ENCODE measurements around the gene ELOVL6.

DNA sequence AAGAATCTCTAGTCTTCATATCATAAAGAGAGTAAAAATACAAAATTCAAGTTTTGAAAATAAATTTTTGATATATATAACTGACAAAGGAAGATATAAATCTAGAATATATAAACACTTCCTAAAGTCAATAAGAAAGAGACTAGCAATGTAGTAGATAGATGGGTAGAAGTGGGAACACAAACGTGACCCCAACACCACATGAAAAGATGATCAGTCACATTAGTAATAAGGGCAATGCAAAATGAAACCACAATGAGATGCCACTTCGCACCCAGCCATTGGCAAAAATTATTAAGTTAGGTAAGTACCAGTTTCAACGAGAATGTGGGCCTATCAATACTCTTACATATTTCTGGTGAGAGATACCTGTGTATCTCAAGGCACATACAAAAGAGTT, 179.3 kb downstream of the ELOVL6 start:
- TF ChIP-seq EZH2 (IDR thresholded peaks at IDR 0.05; ENCODE audit: low read length, unreplicated experiment) (no peak), EZH2phosphoT487 (IDR thresholded peaks at IDR 0.05; ENCODE audit: borderline replicate concordance, low read length) (no peak)
- TF ChIP-seq, protein P1, sequence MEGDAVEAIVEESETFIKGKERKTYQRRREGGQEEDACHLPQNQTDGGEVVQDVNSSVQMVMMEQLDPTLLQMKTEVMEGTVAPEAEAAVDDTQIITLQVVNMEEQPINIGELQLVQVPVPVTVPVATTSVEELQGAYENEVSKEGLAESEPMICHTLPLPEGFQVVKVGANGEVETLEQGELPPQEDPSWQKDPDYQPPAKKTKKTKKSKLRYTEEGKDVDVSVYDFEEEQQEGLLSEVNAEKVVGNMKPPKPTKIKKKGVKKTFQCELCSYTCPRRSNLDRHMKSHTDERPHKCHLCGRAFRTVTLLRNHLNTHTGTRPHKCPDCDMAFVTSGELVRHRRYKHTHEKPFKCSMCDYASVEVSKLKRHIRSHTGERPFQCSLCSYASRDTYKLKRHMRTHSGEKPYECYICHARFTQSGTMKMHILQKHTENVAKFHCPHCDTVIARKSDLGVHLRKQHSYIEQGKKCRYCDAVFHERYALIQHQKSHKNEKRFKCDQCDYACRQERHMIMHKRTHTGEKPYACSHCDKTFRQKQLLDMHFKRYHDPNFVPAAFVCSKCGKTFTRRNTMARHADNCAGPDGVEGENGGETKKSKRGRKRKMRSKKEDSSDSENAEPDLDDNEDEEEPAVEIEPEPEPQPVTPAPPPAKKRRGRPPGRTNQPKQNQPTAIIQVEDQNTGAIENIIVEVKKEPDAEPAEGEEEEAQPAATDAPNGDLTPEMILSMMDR (conservative IDR thresholded peaks at IDR 0.05; ENCODE audit: low read depth, low read length) = no peak
